Astrocyte of the spinal cord (primary cell): ENCODE results near the gene MGAT3.
A peak's percentile ranks its signal among the peaks of the same experiment; 100 is the strongest.

ENCODE experiments used
- DNase-seq: peaks from one replicate; pipeline ENCODE4 v3.0.0; 2011; ENCODE audit warnings: low read depth, low spot score
- H3K4me3 ChIP-seq: 2 replicates; pipeline ENCODE4 v1.5.1; 2011; ENCODE audit warnings: low read depth, mild to moderate bottlenecking, low read length, moderate library complexity
- CTCF ChIP-seq: IDR thresholded peaks from 2 replicates; pipeline ENCODE4 v1.5.1; 2012; ENCODE audit warnings: low read depth, mild to moderate bottlenecking, low read length, inconsistent platforms
- in situ Hi-C: cut with HindIII; loops from 2 replicates; pipeline ENCODE4 v1.10.0; 2017; ENCODE audit warnings: low sequenced_read_pairs

The MGAT3 gene

GRCh38 chr22:39515266-39516050, 58.6 kb downstream of the MGAT3 start:
- no peak for TF ChIP-seq CTCF
- in situ Hi-C loops, result no loop called here
- no peak for DNase-seq

GRCh38 chr22:39517470-39517869, 60.7 kb downstream of the MGAT3 start:
- no peak overlapping the region for H3K4me3 ChIP-seq
- DNase-seq, result no peak
- TF ChIP-seq CTCF, result no peak
- in situ Hi-C loops, result no loop called here

More at GRCh38 chr22:39515266-39516050, 58.6 kb downstream of the MGAT3 start:
- no peak overlapping the region for H3K4me3 ChIP-seq

- in situ Hi-C loops, result no loop called here
- no peak for DNase-seq
- TF ChIP-seq CTCF, result no peak
- no peak overlapping the region for H3K4me3 ChIP-seq
Observed at GRCh38 chr22:39518144-39518786, 61.5 kb downstream of the MGAT3 start.

- TF ChIP-seq CTCF, result no peak
- peak; percentile 64 for DNase-seq
- in situ Hi-C loops, result no loop called here
- H3K4me3 ChIP-seq, result peak overlapping the region; percentile 97
Observed at GRCh38 chr22:39518996-39519680, 62.3 kb downstream of the MGAT3 start.

- peak; percentile 34 for TF ChIP-seq CTCF
- peak; percentile 100 for DNase-seq
- in situ Hi-C loops, result no loop called here
- H3K4me3 ChIP-seq, result peak overlapping the region; percentile 97
Observed at GRCh38 chr22:39519681-39520225, 62.9 kb downstream of the MGAT3 start.
